Mucosa of rectum (tissue), 2 donors: ENCODE measurements around the gene KCNJ10.

Source experiments
- H3K27ac ChIP-seq, 2 donors: one replicate each; pipeline ENCODE4 v1.7.0; 2013; ENCODE audit warnings: inconsistent platforms in 2 of 2, low read depth in 2 of 2, low read length in 2 of 2
- H3K27me3 ChIP-seq, 2 donors: one replicate each; pipeline ENCODE4 v1.7.0; 2013; ENCODE audit warnings: low read length in 2 of 2; ENCODE audit not compliant: control insufficient read depth in 2 of 2, insufficient read depth in 2 of 2
- H3K36me3 ChIP-seq, 2 donors: one replicate each; pipeline ENCODE4 v1.7.0; 2013; ENCODE audit warnings: low read length in 2 of 2; ENCODE audit not compliant: control insufficient read depth in 2 of 2, insufficient read depth in 2 of 2
- H3K4me1 ChIP-seq, 2 donors: one replicate each; pipeline ENCODE4 v1.7.0; 2013; ENCODE audit warnings: low read length in 2 of 2, mild to moderate bottlenecking in 1 of 2; ENCODE audit not compliant: control insufficient read depth in 2 of 2, insufficient read depth in 2 of 2
- H3K4me3 ChIP-seq, 2 donors: one replicate each; pipeline ENCODE4 v1.7.0; 2013; ENCODE audit warnings: low read length in 2 of 2
- H3K9ac ChIP-seq, 2 donors: one replicate each; pipeline ENCODE4 v1.7.0; 2013; ENCODE audit warnings: low read length in 2 of 2, low read depth in 1 of 2, mild to moderate bottlenecking in 1 of 2
- H3K9me3 ChIP-seq, 2 donors: one replicate each; pipeline ENCODE4 v1.7.0; 2013; ENCODE audit warnings: low read length in 2 of 2; ENCODE audit not compliant: control insufficient read depth in 2 of 2
- donor health status: healthy.
- donor health status: Normal muscosa, but diverticular disease.

KCNJ10 gene

DNA sequence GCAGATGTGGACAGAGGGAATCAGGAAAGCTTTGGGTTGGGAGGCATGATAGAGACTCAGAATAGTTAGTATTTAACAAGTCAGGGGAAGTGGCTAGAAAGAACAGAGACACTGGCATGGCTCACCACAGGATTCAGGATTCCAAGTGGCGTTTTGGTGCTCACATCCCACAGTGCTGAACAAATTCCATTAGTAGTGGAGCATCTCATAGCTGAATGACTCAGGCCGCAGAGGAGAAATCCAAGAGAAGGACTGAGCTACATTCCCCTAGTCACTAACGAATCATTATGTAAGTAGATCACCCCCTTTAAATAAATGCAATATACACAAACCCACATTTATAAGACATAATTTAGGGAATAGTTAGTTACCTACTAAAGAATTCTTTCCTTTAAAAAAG lies 6.3 kb upstream of the KCNJ10 start:
- no peak overlapping the region for H3K4me3 ChIP-seq
- no peaks in the 10 kb centered on the region for H3K36me3 ChIP-seq
- no peak overlapping the region for H3K9ac ChIP-seq
- H3K27me3 ChIP-seq: peaks cover 17 to 21% of the 10 kb centered on the region in 2 donors
- H3K4me1 ChIP-seq: no peaks in the 10 kb centered on the region
- H3K9me3 ChIP-seq: no peaks in the 10 kb centered on the region
- no peak overlapping the region for H3K27ac ChIP-seq

- no peaks in the 10 kb centered on the region for H3K36me3 ChIP-seq
- peaks cover 13 to 20% of the 10 kb centered on the region in 2 donors for H3K27me3 ChIP-seq
- H3K27ac ChIP-seq: no peak overlapping the region
Observed at GRCh38 chr1:160075836-160076235, 5.9 kb upstream of the KCNJ10 start.

DNA sequence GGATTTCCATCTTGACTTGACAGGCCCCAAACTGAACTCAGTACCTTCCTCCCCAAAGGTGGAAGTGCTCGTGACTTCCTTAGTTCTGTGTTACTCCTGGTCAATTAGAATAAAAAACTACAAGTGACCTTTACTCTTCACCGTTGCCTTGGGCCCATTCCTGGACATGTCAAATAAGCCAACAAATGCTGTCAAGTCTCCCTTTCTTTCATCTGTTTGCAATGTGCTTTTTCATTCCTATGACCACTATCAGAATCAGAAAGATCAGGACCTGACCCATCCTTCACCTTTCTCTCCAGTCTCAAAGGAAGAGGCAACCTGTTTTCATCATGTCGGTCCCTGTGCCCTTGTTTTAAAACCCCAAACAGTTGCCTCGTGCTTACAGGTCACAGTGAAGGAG lies 4.9 kb upstream of the KCNJ10 start:
- no peaks in the 10 kb centered on the region for H3K9me3 ChIP-seq
- H3K4me3 ChIP-seq: no peak overlapping the region
- no peaks in the 10 kb centered on the region for H3K36me3 ChIP-seq
- peaks cover 9 to 11% of the 10 kb centered on the region in 2 donors for H3K27me3 ChIP-seq
- H3K9ac ChIP-seq: no peak overlapping the region
- no peak overlapping the region for H3K27ac ChIP-seq
- peaks cover 5 to 7% of the 10 kb centered on the region in 2 donors for H3K4me1 ChIP-seq

More at GRCh38 chr1:160075836-160076235, 5.9 kb upstream of the KCNJ10 start:
- Histone ChIP-seq H3K9ac (no peak overlapping the region), H3K4me3 (no peak overlapping the region), H3K4me1 (peaks cover 2% of the 10 kb centered on the region in 2 donors), H3K9me3 (no peaks in the 10 kb centered on the region)

GRCh38 chr1:160071289-160071688 lies 1.3 kb upstream of the KCNJ10 start:
- peaks cover 5 to 7% of the 10 kb centered on the region in 2 donors for H3K4me1 ChIP-seq
- no peak overlapping the region for H3K9ac ChIP-seq

GRCh38 chr1:160070243-160071163 lies 543 bp upstream of the KCNJ10 start:
- no peaks in the 10 kb centered on the region for H3K9me3 ChIP-seq
- peak overlapping the region in 1 of 2 donors; percentile 4 for H3K27ac ChIP-seq
- H3K9ac ChIP-seq: peak overlapping the region; percentile 6 to 14
- H3K4me3 ChIP-seq: peak overlapping the region; percentile 69 to 76
- no peaks in the 10 kb centered on the region for H3K36me3 ChIP-seq
- H3K4me1 ChIP-seq: peaks cover 5 to 7% of the 10 kb centered on the region in 2 donors
- H3K27me3 ChIP-seq: peaks cover 6 to 8% of the 10 kb centered on the region in 2 donors

More at GRCh38 chr1:160071289-160071688, 1.3 kb upstream of the KCNJ10 start:
- no peak overlapping the region for H3K4me3 ChIP-seq
- H3K9me3 ChIP-seq: no peaks in the 10 kb centered on the region
- H3K27ac ChIP-seq: no peak overlapping the region
- peaks cover 6 to 8% of the 10 kb centered on the region in 2 donors for H3K27me3 ChIP-seq
- no peaks in the 10 kb centered on the region for H3K36me3 ChIP-seq

GRCh38 chr1:160068225-160068624 lies 1.7 kb downstream of the KCNJ10 start:
- no peaks in the 10 kb centered on the region for H3K9me3 ChIP-seq
- H3K4me3 ChIP-seq: no peak overlapping the region
- H3K27me3 ChIP-seq: peaks cover 6 to 8% of the 10 kb centered on the region in 2 donors
- no peak overlapping the region for H3K9ac ChIP-seq
- H3K27ac ChIP-seq: no peak overlapping the region
- H3K36me3 ChIP-seq: no peaks in the 10 kb centered on the region
- H3K4me1 ChIP-seq: peaks cover 5 to 7% of the 10 kb centered on the region in 2 donors

- H3K9ac ChIP-seq: no peak overlapping the region
- no peak overlapping the region for H3K4me3 ChIP-seq
- H3K4me1 ChIP-seq: peaks cover 5 to 7% of the 10 kb centered on the region in 2 donors
- H3K27me3 ChIP-seq: peaks cover 8 to 11% of the 10 kb centered on the region in 2 donors
- H3K9me3 ChIP-seq: no peaks in the 10 kb centered on the region
- H3K36me3 ChIP-seq: no peaks in the 10 kb centered on the region
- no peak overlapping the region for H3K27ac ChIP-seq
Observed at GRCh38 chr1:160066829-160067745, 2.9 kb downstream of the KCNJ10 start.

- no peak overlapping the region for H3K9ac ChIP-seq
- peaks cover 3 to 4% of the 10 kb centered on the region in 2 donors for H3K27me3 ChIP-seq
- no peak overlapping the region for H3K4me3 ChIP-seq
- H3K4me1 ChIP-seq: no peaks in the 10 kb centered on the region
- no peaks in the 10 kb centered on the region for H3K9me3 ChIP-seq
- H3K36me3 ChIP-seq: no peaks in the 10 kb centered on the region
- no peak overlapping the region for H3K27ac ChIP-seq
Observed at GRCh38 chr1:160064746-160065145, 5.2 kb downstream of the KCNJ10 start.

DNA sequence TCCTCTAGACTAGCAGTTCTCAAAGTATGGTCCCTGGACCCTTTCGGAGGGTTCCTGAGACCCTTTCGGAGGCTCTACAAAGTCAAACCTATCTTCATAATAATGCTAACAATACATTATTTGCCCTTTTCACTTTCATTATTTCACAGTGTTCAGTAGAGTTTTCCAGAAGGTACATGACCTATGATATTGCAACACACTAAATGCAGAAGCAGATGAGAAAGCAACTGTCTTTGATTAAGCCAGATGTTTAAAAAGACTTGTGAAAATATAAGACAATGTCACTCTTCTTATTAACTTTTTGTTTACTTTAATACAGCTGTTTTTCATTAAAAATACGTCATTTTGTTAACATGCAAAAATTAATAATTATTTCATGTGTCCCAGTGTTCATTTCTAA lies 5.8 kb downstream of the KCNJ10 start:
- H3K27me3 ChIP-seq: peaks cover 0 to 4% of the 10 kb centered on the region in 2 donors
- no peak overlapping the region for H3K4me3 ChIP-seq
- H3K36me3 ChIP-seq: no peaks in the 10 kb centered on the region
- no peaks in the 10 kb centered on the region for H3K9me3 ChIP-seq
- H3K9ac ChIP-seq: no peak overlapping the region
- H3K4me1 ChIP-seq: no peaks in the 10 kb centered on the region
- H3K27ac ChIP-seq: no peak overlapping the region

DNA sequence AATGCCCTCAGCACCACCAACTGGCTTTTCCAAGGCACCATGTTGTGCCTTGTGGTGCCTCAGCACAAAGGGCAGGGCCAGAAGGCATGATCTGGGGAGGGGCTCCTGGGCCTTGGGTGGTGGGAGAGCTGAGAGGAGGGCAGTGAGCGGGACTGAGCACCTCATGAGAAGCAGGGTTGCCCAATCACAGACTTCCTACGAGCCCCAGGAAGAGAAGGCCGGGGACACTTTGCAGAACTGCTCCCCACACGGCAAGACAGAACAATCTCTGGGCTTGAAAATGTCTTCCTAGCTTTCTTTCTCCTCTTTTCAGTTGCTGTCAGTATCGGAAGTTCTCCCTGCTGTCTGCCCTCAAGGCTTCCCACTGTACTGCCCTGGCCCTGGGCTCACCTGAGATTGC lies 6.8 kb downstream of the KCNJ10 start:
- Histone ChIP-seq H3K27ac (no peak overlapping the region), H3K4me3 (no peak overlapping the region), H3K9ac (no peak overlapping the region), H3K36me3 (no peaks in the 10 kb centered on the region), H3K27me3 (peaks cover 0 to 4% of the 10 kb centered on the region in 2 donors), H3K4me1 (no peaks in the 10 kb centered on the region), H3K9me3 (no peaks in the 10 kb centered on the region)
